Endothelial cell (in vitro differentiated cells): Measurements from ENCODE around the gene CPVL. TPM values are rescaled to one million over a fixed set of nuclear protein-coding genes. Genes with fewer than 3 reads are reported as not detected.

Experiments used
- DNase-seq: peaks from one replicate; pipeline ENCODE4 v3.0.0; 2021; ENCODE audit warnings: low spot score
- H3K27ac Mint-ChIP-seq: one replicate; pipeline ENCODE4 v1.8.0; 2021; ENCODE audit warnings: mixed read lengths, inconsistent platforms; ENCODE audit not compliant: unreplicated experiment
- H3K27me3 Mint-ChIP-seq: one replicate; pipeline ENCODE4 v1.8.0; 2021; ENCODE audit warnings: mild to moderate bottlenecking, moderate library complexity, mixed read lengths, inconsistent platforms; ENCODE audit not compliant: unreplicated experiment
- H3K36me3 Mint-ChIP-seq: one replicate; pipeline ENCODE4 v1.8.0; 2021; ENCODE audit warnings: mild to moderate bottlenecking, low read depth, mixed read lengths, inconsistent platforms; ENCODE audit not compliant: unreplicated experiment
- H3K4me1 Mint-ChIP-seq: one replicate; pipeline ENCODE4 v1.8.0; 2021; ENCODE audit warnings: mild to moderate bottlenecking, mixed read lengths, inconsistent platforms; ENCODE audit not compliant: unreplicated experiment
- H3K4me3 Mint-ChIP-seq: one replicate; pipeline ENCODE4 v1.8.0; 2021; ENCODE audit warnings: mild to moderate bottlenecking, mixed read lengths, inconsistent platforms; ENCODE audit not compliant: unreplicated experiment
- H3K9me3 Mint-ChIP-seq: one replicate; pipeline ENCODE4 v1.8.0; 2021; ENCODE audit warnings: mixed read lengths, inconsistent platforms; ENCODE audit not compliant: unreplicated experiment
- total RNA-seq: library from RNA; stranded (reverse); fragmentation: NEBNext Ultra II Directional; extraction: Animal tissue kit (Norgen Biotek cat#: 25700); gene quantifications from one replicate; pipeline ENCODE4 v1.2.1, GENCODE V29; 2021; ENCODE audit not compliant: unreplicated experiment
- TF ChIP-seq, protein P1 (sequence below): fragments of 200-600 bp; sonication (generic); IDR thresholded peaks from one replicate; pipeline ENCODE4 v1.5.0; 2021; ENCODE audit warnings: antibody characterized with exemption; ENCODE audit not compliant: unreplicated experiment

CPVL gene
- total RNA-seq, 1 donor from 2014 or later, result 21.8 TPM

DNA sequence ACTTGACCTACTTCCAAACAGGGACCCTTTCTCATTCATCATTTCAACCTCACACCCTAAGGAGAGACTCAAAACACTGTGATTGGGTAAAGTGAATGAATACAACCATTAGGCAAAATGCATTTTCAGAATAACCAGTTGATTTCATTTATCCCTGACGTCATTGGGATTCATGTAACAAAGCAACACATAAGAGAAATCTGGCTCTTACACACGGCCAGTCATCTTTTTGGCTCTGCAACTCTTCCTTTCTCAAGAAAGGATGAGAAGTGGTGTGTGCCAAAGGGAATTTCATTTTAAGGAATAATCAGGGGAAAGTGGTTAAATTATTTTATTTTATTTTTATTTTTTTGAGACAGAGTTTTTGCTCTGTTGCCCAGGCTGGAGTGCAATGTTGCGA, 83.1 kb downstream of the CPVL start:
- H3K9me3 Mint-ChIP-seq, result no peaks in the 10 kb centered on the region
- H3K36me3 Mint-ChIP-seq, result no peaks in the 10 kb centered on the region
- no peak overlapping the region for H3K27ac Mint-ChIP-seq
- TF ChIP-seq, protein P1, sequence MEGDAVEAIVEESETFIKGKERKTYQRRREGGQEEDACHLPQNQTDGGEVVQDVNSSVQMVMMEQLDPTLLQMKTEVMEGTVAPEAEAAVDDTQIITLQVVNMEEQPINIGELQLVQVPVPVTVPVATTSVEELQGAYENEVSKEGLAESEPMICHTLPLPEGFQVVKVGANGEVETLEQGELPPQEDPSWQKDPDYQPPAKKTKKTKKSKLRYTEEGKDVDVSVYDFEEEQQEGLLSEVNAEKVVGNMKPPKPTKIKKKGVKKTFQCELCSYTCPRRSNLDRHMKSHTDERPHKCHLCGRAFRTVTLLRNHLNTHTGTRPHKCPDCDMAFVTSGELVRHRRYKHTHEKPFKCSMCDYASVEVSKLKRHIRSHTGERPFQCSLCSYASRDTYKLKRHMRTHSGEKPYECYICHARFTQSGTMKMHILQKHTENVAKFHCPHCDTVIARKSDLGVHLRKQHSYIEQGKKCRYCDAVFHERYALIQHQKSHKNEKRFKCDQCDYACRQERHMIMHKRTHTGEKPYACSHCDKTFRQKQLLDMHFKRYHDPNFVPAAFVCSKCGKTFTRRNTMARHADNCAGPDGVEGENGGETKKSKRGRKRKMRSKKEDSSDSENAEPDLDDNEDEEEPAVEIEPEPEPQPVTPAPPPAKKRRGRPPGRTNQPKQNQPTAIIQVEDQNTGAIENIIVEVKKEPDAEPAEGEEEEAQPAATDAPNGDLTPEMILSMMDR, result no peak
- no peaks in the 10 kb centered on the region for H3K4me1 Mint-ChIP-seq
- H3K4me3 Mint-ChIP-seq, result no peak overlapping the region
- H3K27me3 Mint-ChIP-seq, result no peaks in the 10 kb centered on the region
- DNase-seq, result no peak

DNA sequence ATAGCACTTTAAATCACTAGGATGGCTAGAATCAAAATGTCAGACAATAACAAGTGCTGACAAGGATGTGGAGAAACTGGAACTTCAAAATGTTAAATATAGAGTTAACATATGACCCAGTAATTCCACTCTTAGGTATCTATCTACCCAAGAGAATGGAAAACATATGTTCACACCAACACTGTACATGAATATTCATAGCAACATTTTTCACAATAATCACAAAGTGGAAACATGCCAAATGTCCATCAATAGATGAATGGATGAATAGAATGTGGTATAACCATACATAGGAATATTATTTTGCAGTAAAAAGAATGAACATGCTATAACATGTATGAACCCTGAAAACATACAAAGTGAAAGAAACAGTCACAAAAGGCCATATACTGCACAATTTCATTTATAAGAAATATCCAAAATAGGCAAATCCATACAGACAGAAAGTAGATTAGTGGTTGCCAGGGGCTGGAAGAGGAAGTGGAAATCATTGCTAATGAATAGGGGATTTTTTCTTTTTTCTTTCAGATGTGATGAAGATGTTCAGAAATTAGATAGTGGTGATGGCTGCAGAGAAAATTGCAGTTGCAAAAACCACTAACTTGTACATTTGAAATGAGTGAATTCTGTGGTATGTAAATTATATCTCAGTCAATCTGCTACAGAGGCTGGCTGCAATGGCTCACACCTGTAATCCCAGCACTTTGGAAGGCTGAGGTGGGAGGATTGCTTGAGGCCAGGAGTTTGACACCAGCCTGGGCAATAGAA, 93.0 kb downstream of the CPVL start:
- no peak for DNase-seq
- Mint-ChIP-seq H3K4me3 (no peak overlapping the region), H3K9me3 (no peaks in the 10 kb centered on the region), H3K36me3 (no peaks in the 10 kb centered on the region), H3K27me3 (peaks cover 2% of the 10 kb centered on the region), H3K27ac (no peak overlapping the region), H3K4me1 (no peaks in the 10 kb centered on the region)
- TF ChIP-seq, protein P1, result no peak

DNA sequence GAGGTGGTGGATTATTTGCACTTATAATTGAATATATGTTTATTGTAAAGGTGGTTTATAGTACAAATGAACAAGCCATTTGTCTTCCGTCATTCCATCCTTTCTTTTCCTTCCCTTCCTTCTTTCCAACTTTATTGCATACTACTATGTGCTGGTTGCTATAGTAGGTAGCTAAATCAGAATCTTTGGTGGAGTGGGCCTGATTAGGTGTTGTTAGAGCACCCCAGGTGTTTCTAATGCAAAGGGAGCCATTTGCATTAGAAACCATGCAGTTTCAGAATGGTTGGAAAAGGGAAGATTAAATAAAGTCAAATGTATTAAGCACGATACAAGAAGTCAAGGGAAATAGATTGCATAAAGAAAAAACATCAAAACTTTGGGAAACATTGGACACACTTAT, 99.4 kb downstream of the CPVL start:
- H3K27ac Mint-ChIP-seq, result no peak overlapping the region

DNA sequence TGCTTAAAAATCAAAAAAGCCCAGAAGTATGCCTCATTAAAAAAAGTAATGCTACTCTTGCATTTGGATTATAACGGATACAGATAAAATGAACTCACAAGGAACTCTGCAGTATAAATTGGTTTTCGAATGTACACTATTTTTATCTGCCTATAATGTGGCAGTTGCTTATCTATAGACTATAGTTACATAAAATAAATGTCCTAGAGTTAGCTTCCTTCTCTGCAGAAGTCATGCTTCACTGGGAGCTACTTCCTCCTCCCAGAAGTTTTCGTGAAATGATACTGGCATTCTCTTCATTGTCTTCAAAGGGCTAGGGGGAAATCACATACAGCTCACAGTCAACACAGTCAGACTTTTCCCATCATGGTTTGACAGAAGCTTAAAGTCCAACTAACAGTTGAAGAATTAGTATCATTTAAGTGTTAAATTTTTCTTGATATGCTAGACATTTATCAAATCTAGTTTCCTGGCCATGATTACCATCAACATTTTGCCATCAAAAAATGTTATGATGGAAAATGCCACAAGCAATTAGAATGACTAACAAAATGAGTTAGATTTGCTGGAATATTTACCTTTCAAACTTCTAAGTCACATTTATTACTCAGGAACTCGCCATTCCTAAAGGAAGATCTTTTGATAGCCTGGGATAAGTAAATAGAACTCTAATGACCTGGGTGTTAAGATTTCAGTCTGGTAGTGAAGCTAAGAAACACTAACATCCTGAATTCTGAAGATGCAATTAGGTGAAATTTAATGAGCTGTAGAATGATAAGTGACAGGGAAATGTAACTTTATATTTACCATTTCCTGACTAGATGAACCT, 100.9 kb downstream of the CPVL start:
- TF ChIP-seq, protein P1, result no peak
- peaks cover 14% of the 10 kb centered on the region for H3K4me1 Mint-ChIP-seq
- no peaks in the 10 kb centered on the region for H3K36me3 Mint-ChIP-seq
- no peak overlapping the region for H3K27ac Mint-ChIP-seq
- no peaks in the 10 kb centered on the region for H3K9me3 Mint-ChIP-seq
- H3K27me3 Mint-ChIP-seq, result peaks cover 2% of the 10 kb centered on the region
- H3K4me3 Mint-ChIP-seq, result no peak overlapping the region
- DNase-seq, result no peak

More for the DNA sequence above, 99.4 kb downstream of the CPVL start:
- Mint-ChIP-seq H3K4me1 (peaks cover 14% of the 10 kb centered on the region), H3K36me3 (no peaks in the 10 kb centered on the region), H3K27me3 (peaks cover 2% of the 10 kb centered on the region), H3K9me3 (no peaks in the 10 kb centered on the region), H3K4me3 (no peak overlapping the region)
- TF ChIP-seq, protein P1, result no peak
- DNase-seq, result no peak

DNA sequence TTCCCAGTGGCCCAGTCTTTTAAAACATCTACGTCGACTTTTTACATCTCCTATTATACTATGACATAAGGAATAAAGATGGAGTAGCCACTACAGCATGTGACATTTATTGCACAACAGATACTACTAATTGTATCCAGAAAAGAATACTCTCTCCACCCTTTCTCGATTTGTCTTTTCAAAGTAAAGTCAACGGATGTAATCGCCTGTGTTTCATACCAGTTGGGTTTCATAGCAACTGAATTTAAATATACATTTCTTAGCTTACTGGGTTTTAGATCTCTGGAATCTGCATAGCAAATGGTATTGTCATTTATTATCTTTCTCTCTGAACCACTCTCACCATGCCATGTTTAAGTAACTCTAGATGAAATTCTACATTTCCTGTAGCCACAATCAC, 101.8 kb downstream of the CPVL start:
- no peak overlapping the region for H3K4me3 Mint-ChIP-seq
- H3K27me3 Mint-ChIP-seq, result peaks cover 2% of the 10 kb centered on the region
- H3K27ac Mint-ChIP-seq, result no peak overlapping the region
- peaks cover 24% of the 10 kb centered on the region for H3K4me1 Mint-ChIP-seq
- DNase-seq, result no peak
- TF ChIP-seq, protein P1, result no peak
- H3K9me3 Mint-ChIP-seq, result no peaks in the 10 kb centered on the region
- no peaks in the 10 kb centered on the region for H3K36me3 Mint-ChIP-seq
